Measurements from ENCODE around the gene MYO7B. TPM values are rescaled to one million over a fixed set of nuclear protein-coding genes. Genes with fewer than 3 reads are reported as not detected.

MYO7B gene
- total and polyA plus RNA-seq, 9 donors: 0.05 to 0.95 (median 0.25) TPM; not detected in 3

GRCh38 chr2:127662937-127663565, 127.6 kb downstream of the MYO7B start:
- peak overlapping the region; percentile 9 for H3K4me3 ChIP-seq
- DNase-seq: peak in 2 of 5 donors; percentile 4 to 19
- H3K36me3 ChIP-seq: no peaks in the 10 kb centered on the region
- H3K9me3 ChIP-seq: no peaks in the 10 kb centered on the region
- 76 to 90% (median 81%) methylated on average over 6 to 9 of the region's 9 CpGs for WGBS, 3 donors
- H3K27ac ChIP-seq: no peak overlapping the region
- H3K4me1 ChIP-seq (ENCODE audit: insufficient read depth): peaks cover 10% of the 10 kb centered on the region
- intact Hi-C loops (cut with DNase I): no loop called here
- TF ChIP-seq CTCF (IDR thresholded peaks at IDR 0.05): no peak
- no peak for TF ChIP-seq EP300 (IDR thresholded peaks at IDR 0.05)
- no peak for TF ChIP-seq POLR2A (IDR thresholded peaks at IDR 0.05)
- no peaks in the 10 kb centered on the region for H3K27me3 ChIP-seq

GRCh38 chr2:127663566-127664064, 128.1 kb downstream of the MYO7B start:
- no peaks in the 10 kb centered on the region for H3K36me3 ChIP-seq
- no peaks in the 10 kb centered on the region for H3K27me3 ChIP-seq
- H3K4me1 ChIP-seq (ENCODE audit: insufficient read depth): peaks cover 10% of the 10 kb centered on the region
- H3K9me3 ChIP-seq: no peaks in the 10 kb centered on the region
- H3K27ac ChIP-seq: no peak overlapping the region
- H3K4me3 ChIP-seq: peak overlapping the region; percentile 26
- intact Hi-C loops (cut with DNase I): no loop called here
- peak in 2 of 5 donors; percentile 1 to 18 for DNase-seq
- TF ChIP-seq POLR2A (IDR thresholded peaks at IDR 0.05) (no peak), CTCF (IDR thresholded peaks at IDR 0.05) (no peak), EP300 (IDR thresholded peaks at IDR 0.05) (no peak)
- 78 to 82% (median 79%) methylated on average over 6 of the region's 6 CpGs for WGBS, 3 donors

GRCh38 chr2:127664065-127664894, 128.8 kb downstream of the MYO7B start:
- Histone ChIP-seq H3K27ac (no peak overlapping the region), H3K9me3 (no peaks in the 10 kb centered on the region), H3K27me3 (no peaks in the 10 kb centered on the region), H3K36me3 (no peaks in the 10 kb centered on the region), H3K4me1 (ENCODE audit: insufficient read depth) (peaks cover 9% of the 10 kb centered on the region), H3K4me3 (peak overlapping the region; percentile 26)
- intact Hi-C loops (cut with DNase I): no loop called here
- peak in 3 of 5 donors; percentile 4 to 34 (median 20) for DNase-seq
- WGBS, 3 donors: 35 to 43% (median 39%) methylated on average over 65 to 69 of the region's 69 CpGs
- TF ChIP-seq POLR2A (IDR thresholded peaks at IDR 0.05): no peak
- no peak for TF ChIP-seq EP300 (IDR thresholded peaks at IDR 0.05)
- no peak for TF ChIP-seq CTCF (IDR thresholded peaks at IDR 0.05)

GRCh38 chr2:127664895-127665225, 129.4 kb downstream of the MYO7B start:
- no peak for TF ChIP-seq CTCF (IDR thresholded peaks at IDR 0.05)
- TF ChIP-seq EP300 (IDR thresholded peaks at IDR 0.05): no peak
- TF ChIP-seq POLR2A (IDR thresholded peaks at IDR 0.05): no peak
- H3K4me1 ChIP-seq (ENCODE audit: insufficient read depth): peaks cover 5% of the 10 kb centered on the region
- 89 to 95% (median 93%) methylated on average over 6 of the region's 6 CpGs for WGBS, 3 donors
- H3K9me3 ChIP-seq: no peaks in the 10 kb centered on the region
- peak in 1 of 5 donors; percentile 1 for DNase-seq
- no peaks in the 10 kb centered on the region for H3K27me3 ChIP-seq
- intact Hi-C loops (cut with DNase I): no loop called here
- no peak overlapping the region for H3K27ac ChIP-seq
- peak overlapping the region; percentile 26 for H3K4me3 ChIP-seq
- no peaks in the 10 kb centered on the region for H3K36me3 ChIP-seq
